HG03159 (cell line): ENCODE data around the gene KCNMB1.

Source experiments
- ATAC-seq: cut with Tn5 transposase; IDR thresholded peaks from one replicate; pipeline ENCODE4 v1.9.1; 2021; ENCODE audit warnings: mild to moderate bottlenecking, moderate library complexity; ENCODE audit not compliant: unreplicated experiment

KCNMB1 gene

GRCh38 chr5:170416526-170416925 lies 27.4 kb upstream of the KCNMB1 start:
- ATAC-seq, result no peak

GRCh38 chr5:170414786-170415185 lies 25.6 kb upstream of the KCNMB1 start:
- no peak for ATAC-seq

- ATAC-seq, result no peak
Measured at GRCh38 chr5:170413897-170414296, 24.7 kb upstream of the KCNMB1 start.

- ATAC-seq, result no peak
Measured at GRCh38 chr5:170411100-170411499, 21.9 kb upstream of the KCNMB1 start.

- no peak for ATAC-seq
Measured at GRCh38 chr5:170410401-170410800, 21.2 kb upstream of the KCNMB1 start.

- no peak for ATAC-seq
Measured at GRCh38 chr5:170408877-170409660, 19.9 kb upstream of the KCNMB1 start.

- ATAC-seq, result no peak
Measured at GRCh38 chr5:170408226-170408625, 19.1 kb upstream of the KCNMB1 start.

- no peak for ATAC-seq
Measured at GRCh38 chr5:170407062-170407461, 17.9 kb upstream of the KCNMB1 start.

GRCh38 chr5:170405817-170406216 lies 16.6 kb upstream of the KCNMB1 start:
- no peak for ATAC-seq

- ATAC-seq, result no peak
Measured at GRCh38 chr5:170404398-170404797, 15.2 kb upstream of the KCNMB1 start.

GRCh38 chr5:170403675-170404074 lies 14.5 kb upstream of the KCNMB1 start:
- no peak for ATAC-seq

- ATAC-seq, result no peak
Measured at GRCh38 chr5:170402508-170402907, 13.3 kb upstream of the KCNMB1 start.

GRCh38 chr5:170397059-170397458 lies 7.9 kb upstream of the KCNMB1 start:
- ATAC-seq, result no peak

GRCh38 chr5:170393958-170394357 lies 4.8 kb upstream of the KCNMB1 start:
- ATAC-seq, result no peak

GRCh38 chr5:170393235-170393634 lies 4.1 kb upstream of the KCNMB1 start:
- ATAC-seq, result no peak

GRCh38 chr5:170390472-170390871 lies 1.3 kb upstream of the KCNMB1 start:
- no peak for ATAC-seq

- ATAC-seq, result no peak
Measured at GRCh38 chr5:170389550-170389892, 354 bp upstream of the KCNMB1 start.

GRCh38 chr5:170387775-170388639 lies 1.2 kb downstream of the KCNMB1 start:
- no peak for ATAC-seq

- ATAC-seq, result no peak
Measured at GRCh38 chr5:170386743-170387395, 2.3 kb downstream of the KCNMB1 start.

GRCh38 chr5:170383227-170383626 lies 5.9 kb downstream of the KCNMB1 start:
- no peak for ATAC-seq

GRCh38 chr5:170382790-170383189 lies 6.4 kb downstream of the KCNMB1 start:
- no peak for ATAC-seq
